Smooth muscle cell (in vitro differentiated cells): ENCODE data around the gene KRT86. TPM values are rescaled to one million over a fixed set of nuclear protein-coding genes. Genes with fewer than 3 reads are reported as not detected.
A peak's percentile ranks its signal among the peaks of the same experiment; 100 is the strongest.

Source experiments
- DNase-seq: peaks from one replicate; lab custom pipeline; 2025; ENCODE audit not compliant: unreplicated experiment; lab: John Stamatoyannopoulos, UW
- H2AFZ ChIP-seq: fragments of 200-600 bp; sonication (generic); 2 replicates; pipeline ENCODE4 v1.6.0; 2016; ENCODE audit warnings: antibody characterized with exemption, low read depth, mild to moderate bottlenecking
- H3F3A ChIP-seq: fragments of 200-600 bp; sonication (generic); 2 replicates; pipeline ENCODE4 v1.6.0; 2017; ENCODE audit warnings: antibody characterized with exemption, low read depth
- H3K27ac ChIP-seq: fragments of 200-600 bp; sonication (generic); 2 replicates; pipeline ENCODE4 v1.5.1; 2016; ENCODE audit warnings: low read depth, mild to moderate bottlenecking
- H3K27me3 ChIP-seq: fragments of 200-600 bp; sonication (generic); 2 replicates; pipeline ENCODE4 v1.6.1; 2016; ENCODE audit warnings: low read depth, mild to moderate bottlenecking
- H3K36me3 ChIP-seq: fragments of 200-600 bp; sonication (generic); 2 replicates; pipeline ENCODE4 v1.5.1; 2016; ENCODE audit warnings: low read depth
- H3K4me1 ChIP-seq: fragments of 200-600 bp; sonication (generic); 2 replicates; pipeline ENCODE4 v1.5.1; 2016; ENCODE audit warnings: low read depth
- H3K4me2 ChIP-seq: fragments of 200-600 bp; sonication (generic); 2 replicates; pipeline ENCODE4 v1.6.0; 2016; ENCODE audit warnings: mild to moderate bottlenecking
- H3K4me3 ChIP-seq: fragments of 200-600 bp; sonication (generic); 2 replicates; pipeline ENCODE4 v1.5.1; 2016; ENCODE audit warnings: mild to moderate bottlenecking
- H3K79me2 ChIP-seq: fragments of 200-600 bp; sonication (generic); 2 replicates; pipeline ENCODE4 v1.6.0; 2016; ENCODE audit warnings: low read depth, mild to moderate bottlenecking
- H3K9ac ChIP-seq: fragments of 200-600 bp; sonication (generic); 2 replicates; pipeline ENCODE4 v1.6.0; 2016; ENCODE audit warnings: low read depth
- H3K9me3 ChIP-seq: fragments of 200-600 bp; sonication (generic); replicated peaks from 2 replicates; pipeline ENCODE4 v1.5.1; 2016; ENCODE audit warnings: low read depth
- H4K20me1 ChIP-seq: fragments of 200-600 bp; sonication (generic); 2 replicates; pipeline ENCODE4 v1.6.0; 2016; ENCODE audit warnings: low read depth
- WGBS: methylation state at CpG from one replicate; pipeline ENCODE4 v1.1.7; 2016; ENCODE audit warnings: low lambda C conversion rate; 5-methylcytosine and 5-hydroxymethylcytosine counted together
- polyA plus RNA-seq: library from polyadenylated mRNA; unstranded; fragments of >200 nt; fragmentation: Nextera tagmentation; extraction: Ambion mirVana; gene quantifications from 2 replicates; pipeline ENCODE4 v1.2.1, GENCODE V29; 2016
- total RNA-seq: library from RNA; depleted of rRNA; stranded (reverse); fragments of >200 nt; gene quantifications from 2 replicates; pipeline ENCODE4 v1.2.3, GENCODE V29; 2014
- TF ChIP-seq, protein P1 (sequence below): fragments of 200-600 bp; sonication (generic); IDR thresholded peaks from 2 replicates; pipeline ENCODE4 v1.5.1; 2017; ENCODE audit warnings: borderline replicate concordance, mild to moderate bottlenecking, antibody characterized with exemption; ENCODE audit not compliant: insufficient read depth, poor library complexity, severe bottlenecking

The KRT86 gene
- total and polyA plus RNA-seq, 2 experiments from 2014 or later = not detected

DNA sequence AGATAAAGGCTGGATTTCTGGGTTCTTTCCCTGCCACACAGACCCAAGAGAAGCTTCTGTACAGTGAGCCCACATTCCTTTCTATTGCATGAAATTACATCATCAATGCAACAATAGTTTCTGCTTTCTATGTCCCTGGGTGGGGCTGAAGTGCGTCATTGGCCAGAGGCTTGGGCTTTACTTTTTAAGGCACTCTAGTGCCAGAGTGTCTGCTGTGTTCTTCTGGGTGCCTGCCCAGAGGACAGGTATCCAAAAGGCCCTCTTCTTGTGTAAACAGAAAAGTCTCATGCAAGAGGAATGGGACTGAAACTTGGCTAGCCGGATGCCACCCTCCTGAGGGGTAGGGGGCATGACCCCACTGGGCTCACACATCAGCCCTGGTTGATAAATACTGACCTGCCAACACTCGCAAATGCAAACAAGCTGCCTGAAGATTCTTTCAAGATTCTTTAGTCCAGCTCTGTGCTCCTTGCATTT is 5.9 kb downstream of the KRT86 start:
- peak overlapping the region; percentile 26 for H3K4me2 ChIP-seq
- H3K27me3 ChIP-seq = peaks cover 8% of the 10 kb centered on the region
- H3F3A ChIP-seq = peaks cover 10% of the 10 kb centered on the region
- no peaks in the 10 kb centered on the region for H3K36me3 ChIP-seq
- peak overlapping the region; percentile 63 for H3K9ac ChIP-seq
- no peak overlapping the region for H3K4me3 ChIP-seq
- H3K27ac ChIP-seq = peak overlapping the region; percentile 87
- H3K9me3 ChIP-seq = no peaks in the 10 kb centered on the region
- H2AFZ ChIP-seq = no peak overlapping the region
- H4K20me1 ChIP-seq = no peaks in the 10 kb centered on the region
- H3K4me1 ChIP-seq = peaks cover 23% of the 10 kb centered on the region
- DNase-seq = no peak
- 46% methylated on average over 3 of the region's 3 CpGs for WGBS
- TF ChIP-seq, protein P1, sequence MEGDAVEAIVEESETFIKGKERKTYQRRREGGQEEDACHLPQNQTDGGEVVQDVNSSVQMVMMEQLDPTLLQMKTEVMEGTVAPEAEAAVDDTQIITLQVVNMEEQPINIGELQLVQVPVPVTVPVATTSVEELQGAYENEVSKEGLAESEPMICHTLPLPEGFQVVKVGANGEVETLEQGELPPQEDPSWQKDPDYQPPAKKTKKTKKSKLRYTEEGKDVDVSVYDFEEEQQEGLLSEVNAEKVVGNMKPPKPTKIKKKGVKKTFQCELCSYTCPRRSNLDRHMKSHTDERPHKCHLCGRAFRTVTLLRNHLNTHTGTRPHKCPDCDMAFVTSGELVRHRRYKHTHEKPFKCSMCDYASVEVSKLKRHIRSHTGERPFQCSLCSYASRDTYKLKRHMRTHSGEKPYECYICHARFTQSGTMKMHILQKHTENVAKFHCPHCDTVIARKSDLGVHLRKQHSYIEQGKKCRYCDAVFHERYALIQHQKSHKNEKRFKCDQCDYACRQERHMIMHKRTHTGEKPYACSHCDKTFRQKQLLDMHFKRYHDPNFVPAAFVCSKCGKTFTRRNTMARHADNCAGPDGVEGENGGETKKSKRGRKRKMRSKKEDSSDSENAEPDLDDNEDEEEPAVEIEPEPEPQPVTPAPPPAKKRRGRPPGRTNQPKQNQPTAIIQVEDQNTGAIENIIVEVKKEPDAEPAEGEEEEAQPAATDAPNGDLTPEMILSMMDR = no peak
- no peaks in the 10 kb centered on the region for H3K79me2 ChIP-seq

DNA sequence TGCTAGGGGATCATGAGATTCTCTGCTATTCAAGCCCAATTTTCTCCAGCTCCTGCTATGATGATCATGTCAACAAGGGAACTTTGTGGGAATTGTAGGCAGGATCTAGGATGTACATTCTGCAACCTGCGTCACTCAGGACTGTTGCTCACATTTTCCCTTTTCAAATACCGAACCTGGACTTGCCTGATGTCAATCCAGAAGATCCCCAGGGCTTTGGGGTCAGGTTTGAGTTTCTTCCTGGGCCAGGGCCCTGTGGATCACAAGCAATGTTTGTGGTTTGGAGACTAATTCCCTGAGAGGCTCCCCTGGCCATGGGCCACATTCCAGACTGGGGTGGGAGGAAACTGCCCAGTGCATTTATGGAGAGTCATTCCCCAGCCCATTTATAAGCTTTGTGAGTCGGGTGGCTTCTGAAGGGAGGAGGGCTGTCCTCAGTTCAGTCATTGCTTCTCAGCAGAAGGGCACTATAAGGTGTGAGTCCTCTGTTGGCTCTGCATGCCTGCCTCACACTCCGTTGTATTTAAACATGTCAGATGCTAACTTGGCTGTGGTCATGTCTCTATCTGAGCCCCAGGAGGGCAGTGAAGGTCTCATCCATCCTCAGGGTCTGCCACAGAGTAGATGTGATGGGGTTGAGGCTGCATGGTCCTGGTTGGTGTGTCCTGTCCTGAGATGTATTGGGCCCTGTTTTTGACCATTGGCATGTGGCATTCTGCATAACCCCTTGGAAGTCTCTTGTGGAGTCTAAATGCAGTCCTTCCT is 6.5 kb downstream of the KRT86 start:
- H3K4me3 ChIP-seq = no peak overlapping the region

DNA sequence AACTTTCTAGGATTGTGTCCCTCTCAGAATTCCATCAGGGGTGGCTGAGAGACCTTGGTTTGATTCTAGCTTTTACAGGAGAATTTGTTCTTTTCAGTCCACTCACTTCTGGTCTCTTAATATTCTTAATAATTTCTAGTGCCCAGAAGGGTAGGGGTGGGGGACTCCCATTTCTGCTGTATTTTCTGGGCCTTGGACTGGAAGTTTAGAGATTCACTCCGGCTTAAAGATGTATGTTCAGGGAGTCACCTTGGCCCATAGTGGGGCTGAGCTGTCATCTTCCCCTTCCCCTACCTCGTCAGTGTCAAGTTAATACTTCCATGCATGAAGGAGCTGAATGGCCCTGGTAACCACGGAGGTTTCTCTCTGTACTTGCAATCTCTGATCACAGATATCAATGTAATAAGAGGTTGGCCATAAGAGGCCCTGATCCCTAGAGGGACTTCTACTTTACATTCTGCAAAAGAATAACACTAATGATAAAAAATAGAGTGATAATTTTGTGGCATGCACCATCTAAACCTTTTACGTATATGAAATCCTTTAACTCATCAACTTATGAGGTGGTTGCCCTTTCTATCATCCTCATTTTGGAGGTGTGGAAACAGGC is 10.2 kb downstream of the KRT86 start:
- WGBS = 83% methylated on average over 4 of the region's 4 CpGs
- Histone ChIP-seq H3K27me3 (no peaks in the 10 kb centered on the region), H3K9ac (no peak overlapping the region), H3K36me3 (no peaks in the 10 kb centered on the region), H3K9me3 (no peaks in the 10 kb centered on the region), H2AFZ (no peak overlapping the region), H3F3A (peaks cover 10% of the 10 kb centered on the region), H3K4me3 (no peak overlapping the region), H3K4me2 (no peak overlapping the region), H4K20me1 (no peaks in the 10 kb centered on the region), H3K4me1 (peaks cover 17% of the 10 kb centered on the region), H3K27ac (no peak overlapping the region), H3K79me2 (no peaks in the 10 kb centered on the region)
- TF ChIP-seq, protein P1 = no peak
- DNase-seq = no peak

More for the DNA sequence above, 6.5 kb downstream of the KRT86 start:
- no peaks in the 10 kb centered on the region for H3K79me2 ChIP-seq
- H3K9ac ChIP-seq = peak overlapping the region; percentile 63
- no peaks in the 10 kb centered on the region for H4K20me1 ChIP-seq
- no peaks in the 10 kb centered on the region for H3K36me3 ChIP-seq
- H3F3A ChIP-seq = peaks cover 10% of the 10 kb centered on the region
- H3K4me1 ChIP-seq = peaks cover 23% of the 10 kb centered on the region
- H2AFZ ChIP-seq = no peak overlapping the region
- peak overlapping the region; percentile 26 for H3K4me2 ChIP-seq
- H3K9me3 ChIP-seq = no peaks in the 10 kb centered on the region
- DNase-seq = no peak
- WGBS = 22% methylated on average over 4 of the region's 4 CpGs
- peak overlapping the region; percentile 87 for H3K27ac ChIP-seq
- peaks cover 5% of the 10 kb centered on the region for H3K27me3 ChIP-seq
- TF ChIP-seq, protein P1 = no peak
